Measurements from ENCODE around the gene AMDHD2. TPM values are rescaled to one million over a fixed set of nuclear protein-coding genes. Genes with fewer than 3 reads are reported as not detected.

Gene AMDHD2
- total and polyA plus RNA-seq, 2 of the 13 experiments (the other 11 are each of a cell fraction or from before 2014, with no cell fraction given) = 33.5 to 39.1 TPM

- TF ChIP-seq, protein P1, sequence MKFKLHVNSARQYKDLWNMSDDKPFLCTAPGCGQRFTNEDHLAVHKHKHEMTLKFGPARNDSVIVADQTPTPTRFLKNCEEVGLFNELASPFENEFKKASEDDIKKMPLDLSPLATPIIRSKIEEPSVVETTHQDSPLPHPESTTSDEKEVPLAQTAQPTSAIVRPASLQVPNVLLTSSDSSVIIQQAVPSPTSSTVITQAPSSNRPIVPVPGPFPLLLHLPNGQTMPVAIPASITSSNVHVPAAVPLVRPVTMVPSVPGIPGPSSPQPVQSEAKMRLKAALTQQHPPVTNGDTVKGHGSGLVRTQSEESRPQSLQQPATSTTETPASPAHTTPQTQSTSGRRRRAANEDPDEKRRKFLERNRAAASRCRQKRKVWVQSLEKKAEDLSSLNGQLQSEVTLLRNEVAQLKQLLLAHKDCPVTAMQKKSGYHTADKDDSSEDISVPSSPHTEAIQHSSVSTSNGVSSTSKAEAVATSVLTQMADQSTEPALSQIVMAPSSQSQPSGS (CRISPR knock-in tag; IDR thresholded peaks at IDR 0.05) = peak; percentile 62; the same call in 1 of the 2 replicates
- TF ChIP-seq, protein P2, sequence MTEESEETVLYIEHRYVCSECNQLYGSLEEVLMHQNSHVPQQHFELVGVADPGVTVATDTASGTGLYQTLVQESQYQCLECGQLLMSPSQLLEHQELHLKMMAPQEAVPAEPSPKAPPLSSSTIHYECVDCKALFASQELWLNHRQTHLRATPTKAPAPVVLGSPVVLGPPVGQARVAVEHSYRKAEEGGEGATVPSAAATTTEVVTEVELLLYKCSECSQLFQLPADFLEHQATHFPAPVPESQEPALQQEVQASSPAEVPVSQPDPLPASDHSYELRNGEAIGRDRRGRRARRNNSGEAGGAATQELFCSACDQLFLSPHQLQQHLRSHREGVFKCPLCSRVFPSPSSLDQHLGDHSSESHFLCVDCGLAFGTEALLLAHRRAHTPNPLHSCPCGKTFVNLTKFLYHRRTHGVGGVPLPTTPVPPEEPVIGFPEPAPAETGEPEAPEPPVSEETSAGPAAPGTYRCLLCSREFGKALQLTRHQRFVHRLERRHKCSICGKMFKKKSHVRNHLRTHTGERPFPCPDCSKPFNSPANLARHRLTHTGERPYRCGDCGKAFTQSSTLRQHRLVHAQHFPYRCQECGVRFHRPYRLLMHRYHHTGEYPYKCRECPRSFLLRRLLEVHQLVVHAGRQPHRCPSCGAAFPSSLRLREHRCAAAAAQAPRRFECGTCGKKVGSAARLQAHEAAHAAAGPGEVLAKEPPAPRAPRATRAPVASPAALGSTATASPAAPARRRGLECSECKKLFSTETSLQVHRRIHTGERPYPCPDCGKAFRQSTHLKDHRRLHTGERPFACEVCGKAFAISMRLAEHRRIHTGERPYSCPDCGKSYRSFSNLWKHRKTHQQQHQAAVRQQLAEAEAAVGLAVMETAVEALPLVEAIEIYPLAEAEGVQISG (CRISPR knock-in tag; IDR thresholded peaks at IDR 0.05) = peak; percentile 75
- TF ChIP-seq TFE3 (CRISPR knock-in tag; IDR thresholded peaks at IDR 0.05) (peak; percentile 66), AHDC1 (CRISPR knock-in tag; IDR thresholded peaks at IDR 0.05; ENCODE audit: borderline replicate concordance) (peak; percentile 74; the same call in 1 of the 2 replicates), HDAC2 (CRISPR knock-in tag; IDR thresholded peaks at IDR 0.05) (peak; percentile 83), KAT8 (CRISPR knock-in tag; IDR thresholded peaks at IDR 0.05) (peak; percentile 78), HDAC6 (IDR thresholded peaks at IDR 0.05; ENCODE audit: low read depth, low read length) (no peak), RARA (CRISPR knock-in tag; IDR thresholded peaks at IDR 0.05) (peak; percentile 88), ZNF556 (CRISPR knock-in tag; IDR thresholded peaks at IDR 0.05; ENCODE audit: borderline replicate concordance) (peak; percentile 36; the same call in 1 of the 2 replicates), SNAPC2 (CRISPR knock-in tag; IDR thresholded peaks at IDR 0.05) (peak; percentile 14; the same call in 1 of the 2 replicates), REPIN1 (CRISPR knock-in tag; IDR thresholded peaks at IDR 0.05; ENCODE audit: borderline replicate concordance, low read depth) (peak; percentile 58; the same call in 1 of the 2 replicates)
- TF ChIP-seq, protein P3, sequence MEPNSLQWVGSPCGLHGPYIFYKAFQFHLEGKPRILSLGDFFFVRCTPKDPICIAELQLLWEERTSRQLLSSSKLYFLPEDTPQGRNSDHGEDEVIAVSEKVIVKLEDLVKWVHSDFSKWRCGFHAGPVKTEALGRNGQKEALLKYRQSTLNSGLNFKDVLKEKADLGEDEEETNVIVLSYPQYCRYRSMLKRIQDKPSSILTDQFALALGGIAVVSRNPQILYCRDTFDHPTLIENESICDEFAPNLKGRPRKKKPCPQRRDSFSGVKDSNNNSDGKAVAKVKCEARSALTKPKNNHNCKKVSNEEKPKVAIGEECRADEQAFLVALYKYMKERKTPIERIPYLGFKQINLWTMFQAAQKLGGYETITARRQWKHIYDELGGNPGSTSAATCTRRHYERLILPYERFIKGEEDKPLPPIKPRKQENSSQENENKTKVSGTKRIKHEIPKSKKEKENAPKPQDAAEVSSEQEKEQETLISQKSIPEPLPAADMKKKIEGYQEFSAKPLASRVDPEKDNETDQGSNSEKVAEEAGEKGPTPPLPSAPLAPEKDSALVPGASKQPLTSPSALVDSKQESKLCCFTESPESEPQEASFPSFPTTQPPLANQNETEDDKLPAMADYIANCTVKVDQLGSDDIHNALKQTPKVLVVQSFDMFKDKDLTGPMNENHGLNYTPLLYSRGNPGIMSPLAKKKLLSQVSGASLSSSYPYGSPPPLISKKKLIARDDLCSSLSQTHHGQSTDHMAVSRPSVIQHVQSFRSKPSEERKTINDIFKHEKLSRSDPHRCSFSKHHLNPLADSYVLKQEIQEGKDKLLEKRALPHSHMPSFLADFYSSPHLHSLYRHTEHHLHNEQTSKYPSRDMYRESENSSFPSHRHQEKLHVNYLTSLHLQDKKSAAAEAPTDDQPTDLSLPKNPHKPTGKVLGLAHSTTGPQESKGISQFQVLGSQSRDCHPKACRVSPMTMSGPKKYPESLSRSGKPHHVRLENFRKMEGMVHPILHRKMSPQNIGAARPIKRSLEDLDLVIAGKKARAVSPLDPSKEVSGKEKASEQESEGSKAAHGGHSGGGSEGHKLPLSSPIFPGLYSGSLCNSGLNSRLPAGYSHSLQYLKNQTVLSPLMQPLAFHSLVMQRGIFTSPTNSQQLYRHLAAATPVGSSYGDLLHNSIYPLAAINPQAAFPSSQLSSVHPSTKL (CRISPR knock-in tag; IDR thresholded peaks at IDR 0.05) = peak; percentile 82
Observed at GRCh38 chr16:2524339-2524938, 4.3 kb downstream of the AMDHD2 start (continued).
